ENCODE data around the gene KCNC1.

The KCNC1 gene

GRCh38 chr11:17798253-17798652 lies 63.7 kb downstream of the KCNC1 start:
- no peak for TF ChIP-seq CTCF (IDR thresholded peaks at IDR 0.05; ENCODE audit: low read depth, low read length, missing control alignments)
- no peak for DNase-seq (ENCODE audit: low read depth)
- H3K4me3 ChIP-seq (ENCODE audit: low read depth, low read length), result no peak overlapping the region

GRCh38 chr11:17798716-17799115 lies 64.1 kb downstream of the KCNC1 start:
- H3K4me3 ChIP-seq (ENCODE audit: low read depth, low read length), result no peak overlapping the region
- no peak for TF ChIP-seq CTCF (IDR thresholded peaks at IDR 0.05; ENCODE audit: low read depth, low read length, missing control alignments)
- no peak for DNase-seq (ENCODE audit: low read depth)

- TF ChIP-seq CTCF (IDR thresholded peaks at IDR 0.05; ENCODE audit: low read depth, low read length, missing control alignments), result no peak
- no peak overlapping the region for H3K4me3 ChIP-seq (ENCODE audit: low read depth, low read length)
- no peak for DNase-seq (ENCODE audit: low read depth)
Observed at GRCh38 chr11:17799147-17799546, 64.6 kb downstream of the KCNC1 start.

- TF ChIP-seq CTCF (IDR thresholded peaks at IDR 0.05; ENCODE audit: low read depth, low read length, missing control alignments), result no peak
- no peak for DNase-seq (ENCODE audit: low read depth)
- no peak overlapping the region for H3K4me3 ChIP-seq (ENCODE audit: low read depth, low read length)
Observed at GRCh38 chr11:17801166-17801565, 66.6 kb downstream of the KCNC1 start.

GRCh38 chr11:17802491-17802890 lies 67.9 kb downstream of the KCNC1 start:
- H3K4me3 ChIP-seq (ENCODE audit: low read depth, low read length), result no peak overlapping the region
- TF ChIP-seq CTCF (IDR thresholded peaks at IDR 0.05; ENCODE audit: low read depth, low read length, missing control alignments), result no peak
- DNase-seq (ENCODE audit: low read depth), result no peak

GRCh38 chr11:17803754-17804334 lies 69.3 kb downstream of the KCNC1 start:
- TF ChIP-seq CTCF (IDR thresholded peaks at IDR 0.05; ENCODE audit: low read depth, low read length, missing control alignments), result no peak
- no peak overlapping the region for H3K4me3 ChIP-seq (ENCODE audit: low read depth, low read length)
- no peak for DNase-seq (ENCODE audit: low read depth)

GRCh38 chr11:17805043-17805442 lies 70.5 kb downstream of the KCNC1 start:
- no peak overlapping the region for H3K4me3 ChIP-seq (ENCODE audit: low read depth, low read length)
- no peak for DNase-seq (ENCODE audit: low read depth)
- TF ChIP-seq CTCF (IDR thresholded peaks at IDR 0.05; ENCODE audit: low read depth, low read length, missing control alignments), result no peak
